Neural progenitor cell (in vitro differentiated cells): ENCODE data around the gene CBFA2T3.

Experiments
- CTCF ChIP-seq: fragments of 200-600 bp; sonication (generic); IDR thresholded peaks from 2 replicates; pipeline ENCODE4 v1.5.1; 2017; ENCODE audit warnings: antibody characterized with exemption, mild to moderate bottlenecking
- EZH2 ChIP-seq: fragments of 200-600 bp; sonication (generic); IDR thresholded peaks from 2 replicates; pipeline ENCODE4 v1.6.1; 2017; ENCODE audit warnings: antibody characterized with exemption, mild to moderate bottlenecking, moderate library complexity

DNA sequence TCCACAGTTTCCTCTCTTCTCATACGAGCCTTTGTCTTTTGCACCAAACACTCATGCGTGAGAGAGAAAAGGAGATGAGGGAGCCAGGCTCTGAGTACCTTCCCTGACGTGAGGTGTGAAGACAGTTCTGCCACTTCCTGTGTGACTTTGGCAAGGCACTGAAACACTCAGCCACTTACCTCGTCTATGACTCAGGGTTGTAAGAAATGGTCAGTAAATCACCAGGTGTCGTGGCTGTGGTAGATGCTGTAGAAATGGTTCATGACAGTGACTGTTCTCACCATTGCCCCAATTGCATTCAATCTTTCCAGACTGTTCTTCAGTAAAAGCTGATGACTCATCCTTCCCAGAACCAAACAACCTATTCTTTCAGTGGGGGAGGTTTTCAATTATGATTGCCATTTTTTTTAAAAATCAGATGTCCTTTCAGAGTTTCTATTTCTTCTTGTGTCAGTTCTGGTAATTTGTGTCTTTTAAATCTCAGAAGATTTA, 49.2 kb upstream of the CBFA2T3 start:
- TF ChIP-seq CTCF = no peak
- no peak for TF ChIP-seq EZH2
